OCI-LY7 (cell line): ENCODE results near the gene OGT.

Experiments
- CTCF ChIP-seq: fragments of 200-600 bp; sonication (generic); conservative IDR thresholded peaks from 2 replicates; pipeline ENCODE4 v1.5.1; 2014; ENCODE audit warnings: mild to moderate bottlenecking, antibody characterized with exemption, low read length, moderate library complexity, mixed read lengths
- EZH2phosphoT487 ChIP-seq: fragments of 200-600 bp; sonication (generic); IDR thresholded peaks from 2 replicates; pipeline ENCODE4 v1.6.1; 2018; ENCODE audit warnings: low read depth, borderline replicate concordance, mild to moderate bottlenecking, mixed run types, antibody characterized with exemption, low read length, moderate library complexity, mixed read lengths

- TF ChIP-seq CTCF (no peak), EZH2phosphoT487 (no peak)
Observed at GRCh38 chrX:71604141-71604540, 71.2 kb downstream of the OGT start.
